PFSK-1 (cell line): ENCODE results near the gene MAGI1.

Source experiments
- FOXP2 ChIP-seq: optimal IDR thresholded peaks from 2 replicates; pipeline ENCODE3; 2011; ENCODE audit warnings: borderline replicate concordance, control low read depth, inconsistent platforms; ENCODE audit not compliant: insufficient read depth; ENCODE audit errors: extremely low read length, extremely low read depth
- POLR2AphosphoS5 ChIP-seq: IDR thresholded peaks from 2 replicates; pipeline ENCODE4 v1.6.1; 2012; ENCODE audit warnings: low read depth, mild to moderate bottlenecking, control low read depth, low read length, moderate library complexity
- REST ChIP-seq, 2 experiments: IDR thresholded peaks; 2 replicates each; pipeline versions ENCODE4 v1.6.1 to v1.8.0; 2011 to 2012; ENCODE audit warnings: low read depth in 2 of 2, low read length in 2 of 2, control low read depth in 1 of 2, inconsistent platforms in 1 of 2, mild to moderate bottlenecking in 1 of 2, moderate library complexity in 1 of 2; ENCODE audit not compliant: insufficient read depth in 1 of 2
- SIN3A ChIP-seq: IDR thresholded peaks from 2 replicates; pipeline ENCODE4 v1.6.1; 2012; ENCODE audit warnings: mild to moderate bottlenecking, low read length, moderate library complexity, borderline replicate concordance; ENCODE audit not compliant: insufficient read depth
- TAF1 ChIP-seq: IDR thresholded peaks from 2 replicates; pipeline ENCODE4 v1.6.1; 2012; ENCODE audit warnings: low read length, control low read depth, borderline replicate concordance; ENCODE audit not compliant: insufficient read depth

MAGI1 gene

GRCh38 chr3:65897766-65898165, 141.0 kb downstream of the MAGI1 start:
- TF ChIP-seq REST (IDR thresholded peaks at IDR 0.05; ENCODE audit: insufficient read depth in 1 of 2, low read depth in 2 of 2, low read length in 2 of 2) (no peak), TAF1 (no peak), SIN3A (no peak), FOXP2 (no peak), POLR2AphosphoS5 (no peak)

GRCh38 chr3:65896321-65896720, 142.4 kb downstream of the MAGI1 start:
- no peak for TF ChIP-seq REST (IDR thresholded peaks at IDR 0.05; ENCODE audit: insufficient read depth in 1 of 2, low read depth in 2 of 2, low read length in 2 of 2)
- no peak for TF ChIP-seq POLR2AphosphoS5
- no peak for TF ChIP-seq TAF1
- TF ChIP-seq SIN3A: no peak
- no peak for TF ChIP-seq FOXP2

- TF ChIP-seq TAF1 (no peak), POLR2AphosphoS5 (no peak), FOXP2 (no peak), REST (IDR thresholded peaks at IDR 0.05; ENCODE audit: insufficient read depth in 1 of 2, low read depth in 2 of 2, low read length in 2 of 2) (no peak), SIN3A (no peak)
Measured at GRCh38 chr3:65894679-65895453, 143.9 kb downstream of the MAGI1 start.

- TF ChIP-seq SIN3A: no peak
- no peak for TF ChIP-seq TAF1
- no peak for TF ChIP-seq REST (IDR thresholded peaks at IDR 0.05; ENCODE audit: insufficient read depth in 1 of 2, low read depth in 2 of 2, low read length in 2 of 2)
- TF ChIP-seq POLR2AphosphoS5: no peak
- TF ChIP-seq FOXP2: no peak
Measured at GRCh38 chr3:65894126-65894525, 144.6 kb downstream of the MAGI1 start.

- TF ChIP-seq FOXP2: no peak
- no peak for TF ChIP-seq POLR2AphosphoS5
- no peak for TF ChIP-seq TAF1
- no peak for TF ChIP-seq REST (IDR thresholded peaks at IDR 0.05; ENCODE audit: insufficient read depth in 1 of 2, low read depth in 2 of 2, low read length in 2 of 2)
- no peak for TF ChIP-seq SIN3A
Measured at GRCh38 chr3:65893631-65894030, 145.1 kb downstream of the MAGI1 start.
